HEK293 (cell line): ENCODE results near the gene ZNF560.

Source experiments
- KLF7 ChIP-seq: fragments of 450-650 bp; formaldehyde crosslinking; IDR thresholded peaks from 2 replicates; pipeline ENCODE4 v1.5.1; 2016; ENCODE audit warnings: missing biosample characterization, missing genetic modification characterization, borderline replicate concordance
- YY1 ChIP-seq: fragments of 450-650 bp; formaldehyde crosslinking; IDR thresholded peaks from 2 replicates; pipeline ENCODE4 v1.5.1; 2018; ENCODE audit warnings: missing biosample characterization, missing genetic modification characterization
- ZBTB20 ChIP-seq: fragments of 450-650 bp; formaldehyde crosslinking; IDR thresholded peaks from 2 replicates; pipeline ENCODE4 v1.5.1; 2016; ENCODE audit warnings: missing biosample characterization, missing genetic modification characterization
- ZNF24 ChIP-seq: fragments of 450-650 bp; formaldehyde crosslinking; IDR thresholded peaks from 2 replicates; pipeline ENCODE4 v1.5.1; 2016; ENCODE audit warnings: missing biosample characterization, missing genetic modification characterization
- ZNF366 ChIP-seq: fragments of 450-650 bp; formaldehyde crosslinking; conservative IDR thresholded peaks from 2 replicates; pipeline ENCODE4 v1.5.1; 2016; ENCODE audit warnings: missing biosample characterization, missing genetic modification characterization
- ZNF501 ChIP-seq: fragments of 450-650 bp; formaldehyde crosslinking; IDR thresholded peaks from 2 replicates; pipeline ENCODE4 v1.5.1; 2016; ENCODE audit warnings: missing biosample characterization, missing genetic modification characterization
- TF ChIP-seq, protein P1 (sequence below): fragments of 450-650 bp; formaldehyde crosslinking; IDR thresholded peaks from 2 replicates; pipeline ENCODE4 v1.5.1; 2016; ENCODE audit warnings: missing biosample characterization, missing genetic modification characterization
- TF ChIP-seq, protein P2 (sequence below): fragments of 450-650 bp; formaldehyde crosslinking; IDR thresholded peaks from 2 replicates; pipeline ENCODE4 v1.5.1; 2016; ENCODE audit warnings: missing biosample characterization, missing genetic modification characterization

DNA sequence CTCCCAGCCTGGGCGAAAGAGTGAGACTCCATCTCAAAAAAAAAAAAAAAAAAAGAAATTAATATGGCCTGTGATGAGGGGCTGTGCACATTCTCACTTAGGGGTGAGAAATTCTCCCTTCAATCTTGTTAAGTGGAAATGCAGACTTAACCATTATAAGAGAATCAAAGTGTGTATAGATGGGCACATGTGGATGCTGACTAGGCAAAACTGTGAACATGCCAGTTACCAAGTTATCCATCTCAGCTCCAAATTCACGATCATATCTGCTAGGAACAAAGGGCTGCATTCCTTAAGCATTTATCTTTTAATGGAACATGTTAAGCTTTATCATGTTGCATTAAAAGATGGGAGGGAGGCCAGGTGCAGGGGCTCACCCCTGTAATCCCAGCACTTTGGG, 4.3 kb downstream of the ZNF560 start:
- TF ChIP-seq ZBTB20 (no peak), KLF7 (tag by site-specific recombination) (no peak), ZNF24 (no peak), ZNF366 (no peak), ZNF501 (tag by site-specific recombination) (no peak), YY1 (no peak)
- TF ChIP-seq, protein P1, sequence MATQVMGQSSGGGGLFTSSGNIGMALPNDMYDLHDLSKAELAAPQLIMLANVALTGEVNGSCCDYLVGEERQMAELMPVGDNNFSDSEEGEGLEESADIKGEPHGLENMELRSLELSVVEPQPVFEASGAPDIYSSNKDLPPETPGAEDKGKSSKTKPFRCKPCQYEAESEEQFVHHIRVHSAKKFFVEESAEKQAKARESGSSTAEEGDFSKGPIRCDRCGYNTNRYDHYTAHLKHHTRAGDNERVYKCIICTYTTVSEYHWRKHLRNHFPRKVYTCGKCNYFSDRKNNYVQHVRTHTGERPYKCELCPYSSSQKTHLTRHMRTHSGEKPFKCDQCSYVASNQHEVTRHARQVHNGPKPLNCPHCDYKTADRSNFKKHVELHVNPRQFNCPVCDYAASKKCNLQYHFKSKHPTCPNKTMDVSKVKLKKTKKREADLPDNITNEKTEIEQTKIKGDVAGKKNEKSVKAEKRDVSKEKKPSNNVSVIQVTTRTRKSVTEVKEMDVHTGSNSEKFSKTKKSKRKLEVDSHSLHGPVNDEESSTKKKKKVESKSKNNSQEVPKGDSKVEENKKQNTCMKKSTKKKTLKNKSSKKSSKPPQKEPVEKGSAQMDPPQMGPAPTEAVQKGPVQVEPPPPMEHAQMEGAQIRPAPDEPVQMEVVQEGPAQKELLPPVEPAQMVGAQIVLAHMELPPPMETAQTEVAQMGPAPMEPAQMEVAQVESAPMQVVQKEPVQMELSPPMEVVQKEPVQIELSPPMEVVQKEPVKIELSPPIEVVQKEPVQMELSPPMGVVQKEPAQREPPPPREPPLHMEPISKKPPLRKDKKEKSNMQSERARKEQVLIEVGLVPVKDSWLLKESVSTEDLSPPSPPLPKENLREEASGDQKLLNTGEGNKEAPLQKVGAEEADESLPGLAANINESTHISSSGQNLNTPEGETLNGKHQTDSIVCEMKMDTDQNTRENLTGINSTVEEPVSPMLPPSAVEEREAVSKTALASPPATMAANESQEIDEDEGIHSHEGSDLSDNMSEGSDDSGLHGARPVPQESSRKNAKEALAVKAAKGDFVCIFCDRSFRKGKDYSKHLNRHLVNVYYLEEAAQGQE, result no peak
- TF ChIP-seq, protein P2, sequence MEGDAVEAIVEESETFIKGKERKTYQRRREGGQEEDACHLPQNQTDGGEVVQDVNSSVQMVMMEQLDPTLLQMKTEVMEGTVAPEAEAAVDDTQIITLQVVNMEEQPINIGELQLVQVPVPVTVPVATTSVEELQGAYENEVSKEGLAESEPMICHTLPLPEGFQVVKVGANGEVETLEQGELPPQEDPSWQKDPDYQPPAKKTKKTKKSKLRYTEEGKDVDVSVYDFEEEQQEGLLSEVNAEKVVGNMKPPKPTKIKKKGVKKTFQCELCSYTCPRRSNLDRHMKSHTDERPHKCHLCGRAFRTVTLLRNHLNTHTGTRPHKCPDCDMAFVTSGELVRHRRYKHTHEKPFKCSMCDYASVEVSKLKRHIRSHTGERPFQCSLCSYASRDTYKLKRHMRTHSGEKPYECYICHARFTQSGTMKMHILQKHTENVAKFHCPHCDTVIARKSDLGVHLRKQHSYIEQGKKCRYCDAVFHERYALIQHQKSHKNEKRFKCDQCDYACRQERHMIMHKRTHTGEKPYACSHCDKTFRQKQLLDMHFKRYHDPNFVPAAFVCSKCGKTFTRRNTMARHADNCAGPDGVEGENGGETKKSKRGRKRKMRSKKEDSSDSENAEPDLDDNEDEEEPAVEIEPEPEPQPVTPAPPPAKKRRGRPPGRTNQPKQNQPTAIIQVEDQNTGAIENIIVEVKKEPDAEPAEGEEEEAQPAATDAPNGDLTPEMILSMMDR (tag by site-specific recombination), result no peak
